GM19035 (cell line): ENCODE data around the gene ADCY2.
A peak's percentile ranks its signal among the peaks of the same experiment; 100 is the strongest.

Experiments
- ATAC-seq: cut with Tn5 transposase; IDR thresholded peaks from one replicate; pipeline ENCODE4 v1.9.1; 2021; ENCODE audit not compliant: unreplicated experiment

ADCY2 gene

GRCh38 chr5:7773178-7773577 lies 377.2 kb downstream of the ADCY2 start:
- ATAC-seq: no peak

- ATAC-seq: no peak
Observed at GRCh38 chr5:7776442-7776841, 380.5 kb downstream of the ADCY2 start.

- ATAC-seq: no peak
Observed at GRCh38 chr5:7779019-7780005, 383.4 kb downstream of the ADCY2 start.

- ATAC-seq: no peak
Observed at GRCh38 chr5:7781899-7782298, 386.0 kb downstream of the ADCY2 start.

- ATAC-seq: no peak
Observed at GRCh38 chr5:7784683-7785380, 388.9 kb downstream of the ADCY2 start.

- no peak for ATAC-seq
Observed at GRCh38 chr5:7787770-7788169, 391.8 kb downstream of the ADCY2 start.

- ATAC-seq: no peak
Observed at GRCh38 chr5:7789567-7789966, 393.6 kb downstream of the ADCY2 start.

- ATAC-seq: peak; percentile 22
Observed at GRCh38 chr5:7793895-7794294, 398.0 kb downstream of the ADCY2 start.

GRCh38 chr5:7794311-7794710 lies 398.4 kb downstream of the ADCY2 start:
- ATAC-seq: peak; percentile 88

GRCh38 chr5:7794823-7795222 lies 398.9 kb downstream of the ADCY2 start:
- peak; percentile 31 for ATAC-seq

GRCh38 chr5:7795306-7795705 lies 399.4 kb downstream of the ADCY2 start:
- no peak for ATAC-seq

GRCh38 chr5:7801891-7802614 lies 406.1 kb downstream of the ADCY2 start:
- no peak for ATAC-seq

- no peak for ATAC-seq
Observed at GRCh38 chr5:7802855-7803254, 406.9 kb downstream of the ADCY2 start.

GRCh38 chr5:7803937-7804336 lies 408.0 kb downstream of the ADCY2 start:
- ATAC-seq: no peak

- no peak for ATAC-seq
Observed at GRCh38 chr5:7805379-7805778, 409.4 kb downstream of the ADCY2 start.

- no peak for ATAC-seq
Observed at GRCh38 chr5:7808998-7809397, 413.1 kb downstream of the ADCY2 start.

GRCh38 chr5:7811715-7812114 lies 415.8 kb downstream of the ADCY2 start:
- ATAC-seq: no peak

- ATAC-seq: no peak
Observed at GRCh38 chr5:7813007-7813406, 417.1 kb downstream of the ADCY2 start.

- no peak for ATAC-seq
Observed at GRCh38 chr5:7813576-7813975, 417.6 kb downstream of the ADCY2 start.

GRCh38 chr5:7814816-7815215 lies 418.9 kb downstream of the ADCY2 start:
- ATAC-seq: no peak

GRCh38 chr5:7815892-7816534 lies 420.1 kb downstream of the ADCY2 start:
- ATAC-seq: peak; percentile 94
